GM18909 (cell line): ENCODE results near the gene ERC2.

Experiments
- ATAC-seq: cut with Tn5 transposase; IDR thresholded peaks from one replicate; pipeline ENCODE4 v1.9.1; 2021; ENCODE audit warnings: mild to moderate bottlenecking; ENCODE audit not compliant: unreplicated experiment, poor library complexity

Gene ERC2

DNA sequence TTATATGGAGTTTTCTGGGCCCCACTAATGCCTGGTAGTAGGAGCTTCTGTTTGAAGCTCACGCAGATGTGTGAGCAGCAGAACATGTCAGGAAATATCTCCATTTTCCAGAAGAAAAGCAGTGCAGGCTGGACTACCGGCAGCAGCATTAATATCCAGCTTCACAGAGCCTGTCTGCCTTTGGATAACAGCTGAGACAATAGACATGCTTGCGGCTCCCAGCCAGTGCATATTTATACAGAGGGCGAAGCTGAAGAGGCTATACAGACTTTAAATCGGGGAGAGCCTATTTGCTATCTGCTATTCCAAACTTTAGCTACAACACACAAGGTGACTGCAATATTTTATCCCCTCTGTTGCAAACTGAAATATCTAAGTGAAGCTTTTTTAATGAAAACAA lies 731.1 kb downstream of the ERC2 start:
- no peak for ATAC-seq

DNA sequence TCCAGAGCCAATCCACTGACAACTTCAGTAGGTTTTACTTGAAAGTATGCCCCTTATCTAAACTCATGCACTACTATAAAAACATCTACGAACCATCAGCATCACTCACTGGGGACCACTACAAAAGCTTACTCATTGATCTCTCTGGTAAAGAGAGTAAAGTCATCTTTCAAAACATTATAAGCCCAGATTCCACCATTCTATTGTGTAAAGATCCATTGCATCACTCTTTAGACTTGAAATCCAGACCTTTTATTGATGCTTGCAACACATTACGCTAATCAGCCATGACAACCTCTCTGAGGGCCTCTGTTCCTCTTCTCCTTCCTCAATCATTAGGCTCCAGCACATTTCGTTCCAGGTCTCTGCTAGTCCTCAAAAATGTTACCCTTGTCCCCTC lies 732.3 kb downstream of the ERC2 start:
- no peak for ATAC-seq

DNA sequence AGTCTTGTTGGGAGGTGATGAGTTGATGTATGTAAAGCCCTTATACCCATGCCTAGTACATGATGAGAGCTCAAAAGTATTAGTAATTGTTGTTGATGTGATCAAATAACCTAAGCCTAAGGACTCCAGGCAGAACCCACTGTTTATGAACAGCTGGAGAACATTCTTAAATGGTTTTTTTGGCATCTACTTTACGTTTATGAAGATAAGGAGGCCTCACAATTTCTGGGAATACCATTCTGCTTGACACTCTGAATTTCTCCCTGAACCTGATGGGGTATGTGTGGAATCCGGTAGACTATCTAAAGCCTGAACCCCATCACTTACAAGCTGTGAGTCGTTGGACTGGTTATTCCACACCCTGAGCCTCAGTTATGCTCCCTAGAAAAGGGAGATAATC lies 736.5 kb downstream of the ERC2 start:
- no peak for ATAC-seq

- no peak for ATAC-seq
These were observed 738.7 kb downstream of the ERC2 start for GRCh38 chr3:55729546-55729945.

DNA sequence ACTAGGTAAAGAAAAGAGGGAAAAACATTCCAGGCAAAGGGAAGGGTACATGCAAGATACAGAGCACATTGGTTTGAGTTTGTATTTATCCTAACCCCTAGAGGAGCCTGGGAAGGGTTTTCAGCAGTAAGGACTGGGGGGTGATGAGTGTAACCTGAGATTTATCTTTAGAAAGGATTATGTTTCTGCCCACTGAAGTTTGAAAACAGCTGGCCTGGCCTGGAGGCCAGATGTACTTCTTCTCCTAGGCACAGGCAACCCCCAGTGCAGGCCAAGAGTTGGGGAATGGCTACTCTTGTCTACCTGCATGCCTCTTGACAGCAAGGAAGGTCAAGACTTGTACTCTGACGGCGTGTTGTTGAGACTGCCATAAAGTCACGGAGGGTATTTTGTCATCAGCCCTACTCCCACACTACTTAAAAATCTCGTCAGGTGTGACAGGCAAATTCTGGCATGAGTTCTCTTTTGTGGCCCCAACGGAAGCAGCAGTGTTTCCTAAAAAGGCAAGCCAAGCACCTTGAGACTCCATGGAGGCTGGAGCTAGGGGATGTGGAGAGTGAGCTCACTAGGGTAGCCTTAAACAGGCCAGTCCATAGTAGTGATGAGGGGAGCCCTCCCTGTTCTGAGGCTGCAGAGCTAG lies 739.7 kb downstream of the ERC2 start:
- ATAC-seq, result no peak

DNA sequence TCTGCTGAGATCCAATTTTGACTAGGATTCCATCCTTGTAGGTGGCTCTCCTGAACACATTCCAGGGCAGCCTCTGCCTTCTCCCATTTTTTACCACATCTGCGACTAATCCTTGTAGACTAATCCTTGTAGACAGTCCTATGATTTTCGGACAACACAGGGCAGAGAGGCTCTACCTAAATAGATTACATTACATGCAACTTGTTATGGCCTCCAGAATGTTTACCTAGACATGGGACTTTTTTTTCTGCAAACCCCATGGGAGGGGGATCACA lies 741.8 kb downstream of the ERC2 start:
- no peak for ATAC-seq

GRCh38 chr3:55725681-55726500 lies 742.4 kb downstream of the ERC2 start:
- ATAC-seq, result no peak

DNA sequence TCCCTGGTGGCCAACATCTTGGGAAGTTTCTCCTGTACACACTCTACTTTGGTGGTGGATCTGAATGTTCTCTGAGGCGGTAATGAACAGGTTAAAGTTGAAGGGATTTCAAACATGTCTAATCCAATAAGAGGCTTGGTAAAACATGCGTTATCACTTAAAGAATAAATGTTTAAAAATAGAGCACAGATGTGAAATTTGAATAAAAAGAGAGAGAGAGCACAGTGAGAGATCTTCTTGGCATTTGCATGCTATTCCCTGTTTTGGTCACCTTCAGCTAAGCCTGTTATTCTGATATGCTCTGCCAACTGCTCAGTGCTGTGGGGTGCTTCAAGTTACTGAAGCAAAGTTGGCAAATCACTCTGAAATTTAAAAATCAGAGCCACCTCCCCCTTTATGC lies 743.4 kb downstream of the ERC2 start:
- peak; percentile 73 for ATAC-seq

GRCh38 chr3:55724407-55724784 lies 743.9 kb downstream of the ERC2 start:
- ATAC-seq, result no peak

DNA sequence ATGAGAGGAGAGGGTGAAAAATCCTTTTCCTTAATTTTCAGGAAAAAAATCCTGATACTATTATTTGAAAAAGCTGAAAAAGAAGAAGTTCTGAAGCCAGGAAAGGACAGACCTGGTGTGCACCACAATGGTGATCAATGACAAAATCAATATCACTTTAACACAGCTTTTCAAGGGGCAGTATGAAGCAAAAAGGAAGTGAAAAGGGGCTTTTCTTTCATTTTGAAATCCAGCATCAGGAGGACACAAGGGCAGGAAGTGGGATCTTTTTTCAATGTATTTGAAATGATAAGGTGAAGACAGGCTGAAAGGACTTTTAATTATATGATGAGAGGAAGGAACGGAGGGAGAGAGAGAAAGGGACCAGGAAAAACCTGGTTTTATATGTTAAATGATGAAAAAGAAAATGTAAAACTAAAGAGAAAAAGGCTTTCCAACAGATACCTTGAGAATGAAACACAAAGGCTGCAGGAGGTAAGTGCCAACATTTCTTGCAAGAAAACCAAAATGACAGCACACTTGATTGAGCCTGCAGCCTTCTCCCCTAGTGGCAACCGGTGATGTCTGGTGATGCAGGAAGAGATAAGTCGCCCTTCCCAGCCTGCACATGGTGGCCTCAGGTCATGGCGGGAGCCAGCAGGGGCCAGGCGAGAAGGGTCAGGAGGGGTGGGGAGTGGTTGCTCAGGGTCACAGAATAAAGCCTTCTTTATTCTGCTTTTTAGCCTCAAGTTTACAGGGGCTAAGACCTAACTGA lies 744.4 kb downstream of the ERC2 start:
- ATAC-seq, result no peak

DNA sequence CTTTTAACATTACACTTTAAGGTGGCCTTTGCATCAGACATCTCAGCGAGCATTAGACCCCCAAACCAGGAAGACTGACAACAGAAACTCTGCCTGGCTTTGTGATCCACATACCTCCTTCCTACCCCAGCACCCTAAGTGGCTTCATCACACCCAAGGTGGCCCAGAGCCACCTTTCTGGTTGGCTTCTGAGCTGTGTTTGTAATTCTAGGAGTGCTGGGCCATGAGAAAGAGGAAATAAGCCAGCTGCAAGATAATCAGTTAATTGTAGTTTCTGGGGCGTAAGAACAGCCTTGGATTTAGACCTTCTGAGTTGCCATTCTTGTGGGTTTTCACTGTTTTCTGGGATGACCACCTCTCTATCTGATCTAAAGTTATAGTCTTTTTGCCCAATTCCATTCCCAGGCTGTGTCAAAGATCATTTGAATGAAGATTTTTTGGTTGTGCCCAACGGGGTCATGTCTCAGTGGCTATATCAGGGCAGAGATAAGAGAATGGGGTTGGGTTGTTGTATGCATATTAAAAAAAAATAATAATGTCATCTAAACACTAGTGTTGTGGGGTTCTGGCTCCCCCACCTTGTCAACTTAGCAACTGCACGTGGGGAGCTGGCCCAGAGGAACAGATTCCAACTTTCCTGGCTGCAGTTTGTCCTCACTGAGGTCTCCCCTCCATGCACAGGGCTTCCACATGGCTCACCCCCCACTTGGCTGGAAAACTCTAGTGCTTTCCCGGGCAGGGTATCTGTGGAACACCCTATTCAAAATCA lies 746.4 kb downstream of the ERC2 start:
- no peak for ATAC-seq

GRCh38 chr3:55720614-55721013 lies 747.7 kb downstream of the ERC2 start:
- ATAC-seq, result no peak

- ATAC-seq, result no peak
These were observed 748.8 kb downstream of the ERC2 start for GRCh38 chr3:55719508-55719907.

DNA sequence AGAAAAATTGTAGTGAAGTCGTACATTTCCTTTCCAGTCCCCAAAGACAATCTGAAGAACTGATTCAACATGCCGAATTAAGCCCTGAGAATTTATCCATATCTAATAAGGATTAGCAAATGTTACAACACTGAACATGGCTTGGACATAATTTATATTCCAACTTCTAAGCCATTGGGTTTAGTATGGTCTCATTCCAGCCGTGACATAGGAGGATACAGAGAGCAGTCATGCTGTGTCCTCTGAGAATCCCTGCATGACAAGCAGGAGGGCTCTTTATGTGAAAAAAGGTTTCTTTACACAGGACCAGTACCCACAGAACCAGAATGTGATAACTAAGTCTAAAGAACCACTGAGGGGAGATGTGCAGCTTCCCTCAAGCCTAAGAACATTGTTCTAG lies 749.3 kb downstream of the ERC2 start:
- ATAC-seq, result no peak

DNA sequence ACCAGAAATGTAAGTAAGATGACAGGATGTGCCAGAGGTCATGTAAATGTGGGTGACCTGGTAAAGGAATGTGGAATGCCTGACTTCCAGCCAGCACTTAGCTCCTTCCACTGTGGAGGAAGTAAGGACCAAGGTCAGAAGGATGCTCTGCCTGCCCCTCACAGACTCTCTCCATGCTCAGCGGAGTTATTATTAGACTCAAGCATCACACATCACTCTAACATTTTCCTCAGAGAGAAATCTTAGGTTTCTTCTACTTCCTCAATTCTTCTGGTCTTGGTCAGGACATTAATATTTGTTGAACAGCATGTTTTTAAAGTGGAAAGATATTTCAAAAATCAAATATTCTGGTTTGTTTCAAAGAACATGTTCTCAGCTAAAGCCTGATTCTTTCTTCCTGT lies 749.7 kb downstream of the ERC2 start:
- ATAC-seq, result no peak

DNA sequence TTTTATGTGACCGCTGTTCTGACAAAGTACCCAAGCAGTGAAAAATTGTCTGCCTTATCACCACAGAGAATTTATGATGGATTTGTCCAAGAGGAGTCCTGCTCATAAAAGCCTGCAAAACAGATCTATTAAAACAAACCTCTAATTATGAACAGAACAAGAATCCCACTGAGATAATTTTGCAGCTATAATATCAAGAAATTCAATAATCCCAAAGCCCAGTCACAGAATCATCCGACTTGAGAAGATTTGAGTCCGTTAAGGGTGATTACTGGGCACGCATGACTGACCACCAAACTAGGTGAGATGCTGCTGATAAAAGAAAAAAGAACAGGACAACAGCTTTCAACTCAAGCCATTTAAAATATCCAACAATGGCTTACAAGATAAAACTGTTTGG lies 750.2 kb downstream of the ERC2 start:
- ATAC-seq, result no peak

DNA sequence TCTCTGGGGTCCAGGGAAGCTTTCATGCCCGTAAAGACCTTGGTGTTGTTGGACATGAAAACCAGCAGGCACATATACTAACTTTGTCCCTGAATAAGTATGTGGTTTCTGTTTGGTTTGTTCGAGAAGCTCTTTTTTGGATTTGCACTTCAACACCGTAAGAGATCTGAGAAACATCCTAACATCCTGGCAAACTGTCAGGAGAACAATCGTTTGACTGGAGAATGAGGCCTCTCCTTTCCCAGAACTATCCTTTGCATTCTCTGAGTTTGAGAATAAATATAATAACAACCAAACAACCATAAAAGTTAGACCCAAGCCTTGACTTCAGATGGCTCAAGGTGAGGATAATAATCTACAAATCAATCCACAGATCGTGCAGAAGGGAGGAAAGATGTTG lies 750.8 kb downstream of the ERC2 start:
- no peak for ATAC-seq

DNA sequence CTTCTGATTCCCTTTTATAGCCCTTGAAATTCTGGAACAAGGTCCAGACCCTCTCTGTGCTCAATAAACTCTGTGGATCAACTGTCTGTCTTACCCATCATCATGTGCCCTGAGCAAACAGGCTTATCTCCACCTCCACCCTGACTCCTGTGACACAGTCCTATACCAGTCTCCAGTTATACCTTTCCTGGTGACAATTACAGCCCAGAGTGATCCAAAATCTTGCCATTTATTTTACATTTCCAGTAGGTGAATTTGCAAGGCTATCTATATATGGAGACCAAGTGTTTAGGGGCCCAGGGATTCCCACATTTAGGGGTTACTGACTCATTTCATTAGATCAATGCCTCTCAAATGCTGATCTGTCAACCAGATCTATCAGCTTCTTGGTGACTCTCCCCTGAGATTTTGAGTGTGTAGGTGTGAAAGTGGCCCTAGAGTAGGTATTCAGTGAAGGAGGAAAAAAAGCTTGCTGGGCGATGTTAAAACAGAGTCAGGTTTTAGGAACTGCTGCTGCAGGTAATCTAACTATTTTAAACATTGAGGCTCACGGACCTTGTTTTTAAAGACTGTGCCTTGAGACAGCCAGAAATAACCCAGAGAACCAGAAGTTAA lies 751.5 kb downstream of the ERC2 start:
- no peak for ATAC-seq

- ATAC-seq, result no peak
These were observed 752.2 kb downstream of the ERC2 start for GRCh38 chr3:55716044-55716443.

GRCh38 chr3:55714057-55714456 lies 754.2 kb downstream of the ERC2 start:
- no peak for ATAC-seq

GRCh38 chr3:55711646-55712045 lies 756.6 kb downstream of the ERC2 start:
- ATAC-seq, result no peak
